DMS153 treated with DMSO at 0.1 percent for 48 hours (cell line): ENCODE measurements around the gene HIC1.

Source experiments
- DNase-seq: peaks from one replicate; lab custom pipeline; 2025; ENCODE audit not compliant: unreplicated experiment; lab: John Stamatoyannopoulos, UW

Gene HIC1

GRCh38 chr17:2071455-2072281 lies 16.8 kb downstream of the HIC1 start:
- DNase-seq, result no peak

GRCh38 chr17:2074919-2075318 lies 20.0 kb downstream of the HIC1 start:
- no peak for DNase-seq

GRCh38 chr17:2075336-2076086 lies 20.6 kb downstream of the HIC1 start:
- DNase-seq, result no peak

GRCh38 chr17:2076087-2076984 lies 21.4 kb downstream of the HIC1 start:
- no peak for DNase-seq

- DNase-seq, result no peak
Observed at GRCh38 chr17:2077040-2077439, 22.1 kb downstream of the HIC1 start.

GRCh38 chr17:2081564-2081963 lies 26.7 kb downstream of the HIC1 start:
- no peak for DNase-seq

- DNase-seq, result no peak
Observed at GRCh38 chr17:2082003-2082781, 27.3 kb downstream of the HIC1 start.

- DNase-seq, result no peak
Observed at GRCh38 chr17:2083613-2084035, 28.7 kb downstream of the HIC1 start.

GRCh38 chr17:2084036-2084765 lies 29.3 kb downstream of the HIC1 start:
- no peak for DNase-seq

GRCh38 chr17:2084766-2085647 lies 30.1 kb downstream of the HIC1 start:
- DNase-seq, result no peak

GRCh38 chr17:2085648-2085949 lies 30.7 kb downstream of the HIC1 start:
- DNase-seq, result no peak

- DNase-seq, result no peak
Observed at GRCh38 chr17:2086306-2086705, 31.4 kb downstream of the HIC1 start.

GRCh38 chr17:2087597-2088211 lies 32.8 kb downstream of the HIC1 start:
- DNase-seq, result no peak

GRCh38 chr17:2089021-2089422 lies 34.1 kb downstream of the HIC1 start:
- no peak for DNase-seq

- no peak for DNase-seq
Observed at GRCh38 chr17:2090210-2090641, 35.3 kb downstream of the HIC1 start.

GRCh38 chr17:2090804-2091534 lies 36.1 kb downstream of the HIC1 start:
- no peak for DNase-seq

GRCh38 chr17:2092253-2092652 lies 37.4 kb downstream of the HIC1 start:
- DNase-seq, result no peak

GRCh38 chr17:2093349-2093748 lies 38.4 kb downstream of the HIC1 start:
- no peak for DNase-seq
